Cerebellar cortex (tissue), 1 donor: ENCODE measurements around the gene SPDYE2B.
"Not testable (repeated sequence)": the region's sequence is repeated elsewhere in the genome, so short reads cannot be mapped to it uniquely, and the experiment has no call there.

Experiments
- DNase-seq: peaks from one replicate; pipeline ENCODE4 v3.0.0-alpha.2; 2015; ENCODE audit warnings: low spot score

The SPDYE2B gene

DNA sequence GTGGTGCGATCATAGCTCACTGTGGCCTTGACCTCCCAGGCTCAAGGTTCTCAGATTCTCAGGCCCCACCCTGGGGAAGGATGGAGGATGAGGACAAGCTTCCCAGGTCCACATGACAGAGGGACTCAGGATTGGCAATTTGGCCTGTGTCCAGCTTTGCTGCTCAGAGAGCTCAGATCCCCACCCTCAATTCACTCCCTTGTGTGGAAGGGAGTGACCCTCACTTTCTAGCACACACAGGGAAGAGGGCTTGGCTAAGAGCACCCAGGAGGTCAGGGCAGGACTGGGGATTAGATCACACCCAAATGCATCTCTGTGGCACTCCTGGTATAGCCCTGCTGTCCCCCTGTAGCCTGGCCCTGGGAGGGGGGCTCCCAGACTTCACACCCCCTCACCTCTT lies 6.7 kb upstream of the SPDYE2B start:
- not testable (repeated sequence) for DNase-seq

DNA sequence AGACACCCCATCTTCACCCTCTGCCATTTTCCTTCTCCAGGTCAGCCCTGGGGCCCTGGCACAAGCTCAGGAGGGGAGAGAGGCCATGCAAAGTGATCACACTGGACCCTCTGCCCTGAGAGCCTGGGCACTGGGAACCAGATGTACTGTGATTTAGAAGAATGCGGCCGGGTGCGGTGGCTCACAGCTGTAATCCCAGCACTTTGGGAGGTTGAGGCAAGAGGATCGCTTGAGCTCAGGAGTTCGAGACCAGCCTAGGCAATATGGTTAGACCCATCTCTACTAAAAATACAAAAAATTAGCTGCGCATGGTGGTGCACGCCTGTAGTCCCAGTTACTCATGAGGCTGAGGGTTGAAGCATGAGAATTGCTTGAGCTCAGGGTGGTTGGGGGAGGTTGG lies 2.3 kb upstream of the SPDYE2B start:
- DNase-seq = not testable (repeated sequence)

DNA sequence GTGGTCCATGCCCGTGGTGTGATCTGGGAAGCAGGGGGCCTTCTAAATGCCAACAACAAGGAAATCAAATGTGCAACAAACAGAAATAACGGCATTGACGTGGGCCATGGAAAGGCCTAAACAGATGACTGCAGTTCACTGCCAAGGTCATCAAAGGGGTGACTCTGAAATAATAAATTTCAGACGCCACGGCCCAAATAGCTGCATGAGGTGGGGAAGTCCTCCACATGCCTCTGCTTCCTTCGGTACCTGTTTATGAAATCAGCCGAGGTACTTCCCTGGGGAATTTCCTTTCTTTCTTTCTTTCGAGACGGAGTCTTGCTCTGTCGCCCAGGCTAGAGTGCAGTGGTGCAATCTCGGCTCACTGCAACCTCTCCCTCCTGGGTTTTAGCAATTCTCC lies 14.6 kb downstream of the SPDYE2B start:
- DNase-seq = not testable (repeated sequence)

DNA sequence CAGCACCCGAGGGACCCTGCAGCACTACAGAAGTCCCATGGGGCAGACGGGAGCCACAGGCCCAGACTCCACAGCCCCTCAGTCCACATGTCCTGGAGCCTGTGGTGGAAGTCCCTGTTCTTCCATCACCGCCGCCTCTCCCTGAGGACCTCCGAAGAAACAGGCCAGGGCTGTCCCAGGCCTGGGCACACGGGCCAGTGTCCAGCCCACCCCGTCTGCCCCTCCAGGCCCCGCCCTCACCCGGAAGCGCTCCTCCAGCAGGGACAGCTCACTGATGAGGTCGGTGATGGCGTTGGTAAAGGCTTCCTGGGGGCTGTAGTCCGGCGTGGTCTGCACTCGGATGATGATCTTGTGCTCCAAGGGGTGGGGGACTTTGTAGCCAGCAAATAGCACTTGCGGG lies 16.7 kb downstream of the SPDYE2B start:
- DNase-seq = not testable (repeated sequence)

DNA sequence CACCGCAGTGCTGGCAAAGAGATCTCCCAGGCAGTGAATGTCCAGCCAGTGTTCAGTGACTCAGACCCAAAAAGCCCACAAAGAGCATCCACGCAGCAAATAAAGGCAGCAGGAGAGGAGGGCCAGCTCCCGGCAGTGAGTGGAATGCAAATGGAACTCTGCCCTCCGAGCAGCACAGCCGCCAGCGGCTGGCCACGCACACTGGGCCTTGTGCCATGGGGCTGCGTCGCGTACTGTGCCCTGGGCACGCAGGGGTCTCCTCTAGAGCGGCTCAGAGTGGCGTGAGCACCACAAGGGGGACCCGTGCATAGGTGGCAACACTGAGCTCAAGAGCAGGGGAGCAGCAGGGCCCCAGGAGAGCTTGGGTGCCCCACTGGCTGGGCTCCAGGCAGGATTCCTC lies 17.4 kb downstream of the SPDYE2B start:
- not testable (repeated sequence) for DNase-seq

DNA sequence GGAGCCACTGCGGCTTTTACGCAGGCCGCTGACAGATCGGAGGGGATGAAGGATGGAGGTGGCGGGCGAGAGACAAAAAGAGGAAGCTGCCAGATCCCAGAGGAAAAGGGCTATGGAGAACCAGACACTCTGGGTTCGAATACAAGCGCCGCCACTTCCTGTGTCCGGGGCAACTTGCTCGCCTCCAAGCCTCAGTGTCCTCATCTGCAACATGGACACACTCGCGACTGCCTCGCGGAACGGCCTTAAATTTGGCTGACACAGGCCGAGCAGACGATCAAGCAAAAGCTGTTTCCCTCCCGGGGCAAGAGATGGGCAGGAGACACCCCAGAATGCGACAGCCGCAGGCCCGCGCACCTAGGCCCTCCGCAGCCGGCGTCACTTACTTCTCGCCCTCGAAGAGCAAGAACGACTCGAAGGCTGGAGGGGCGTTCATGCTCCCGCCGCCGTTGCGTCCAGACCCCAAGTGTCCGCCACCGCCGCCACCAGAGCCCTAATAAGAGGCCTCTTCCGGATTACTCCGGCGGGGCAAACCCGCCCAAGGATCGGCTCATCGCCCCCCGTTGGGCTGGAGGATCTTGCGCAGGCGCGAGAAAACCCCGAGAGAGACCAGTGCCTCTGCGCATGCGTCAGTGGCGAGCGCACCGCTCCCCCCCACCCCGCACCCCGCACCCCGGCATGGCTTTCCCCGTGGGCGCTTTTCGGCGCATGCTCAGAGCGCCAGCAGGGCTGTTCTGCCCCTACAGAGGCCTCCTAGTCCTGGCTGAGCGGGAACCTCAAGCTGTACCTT lies 21.2 kb downstream of the SPDYE2B start, which contains the start of gene POLR2J2:
POLR2J2 (minus strand) TSS at position 498 of the 790 bp plus-strand sequence; CDS start at position 436, 62 bp downstream.
- DNase-seq = not testable (repeated sequence)

DNA sequence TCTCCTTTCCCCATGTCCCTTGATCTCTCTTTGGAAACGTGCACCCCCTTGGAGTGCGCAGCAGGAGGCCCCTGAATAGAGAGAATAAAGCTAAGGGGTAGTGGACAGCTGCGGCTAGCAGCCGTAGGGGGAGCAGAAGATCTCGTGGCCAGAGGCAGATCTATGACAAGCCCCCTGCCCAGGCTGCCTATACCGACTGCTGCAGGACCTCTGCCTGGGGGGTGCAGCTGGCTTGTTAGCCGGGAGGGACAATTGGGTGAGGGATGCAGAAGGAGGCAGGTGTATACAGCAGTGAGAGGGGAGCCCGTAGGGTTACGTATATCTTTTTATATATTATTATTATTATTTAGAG lies 21.8 kb downstream of the SPDYE2B start:
- not testable (repeated sequence) for DNase-seq

DNA sequence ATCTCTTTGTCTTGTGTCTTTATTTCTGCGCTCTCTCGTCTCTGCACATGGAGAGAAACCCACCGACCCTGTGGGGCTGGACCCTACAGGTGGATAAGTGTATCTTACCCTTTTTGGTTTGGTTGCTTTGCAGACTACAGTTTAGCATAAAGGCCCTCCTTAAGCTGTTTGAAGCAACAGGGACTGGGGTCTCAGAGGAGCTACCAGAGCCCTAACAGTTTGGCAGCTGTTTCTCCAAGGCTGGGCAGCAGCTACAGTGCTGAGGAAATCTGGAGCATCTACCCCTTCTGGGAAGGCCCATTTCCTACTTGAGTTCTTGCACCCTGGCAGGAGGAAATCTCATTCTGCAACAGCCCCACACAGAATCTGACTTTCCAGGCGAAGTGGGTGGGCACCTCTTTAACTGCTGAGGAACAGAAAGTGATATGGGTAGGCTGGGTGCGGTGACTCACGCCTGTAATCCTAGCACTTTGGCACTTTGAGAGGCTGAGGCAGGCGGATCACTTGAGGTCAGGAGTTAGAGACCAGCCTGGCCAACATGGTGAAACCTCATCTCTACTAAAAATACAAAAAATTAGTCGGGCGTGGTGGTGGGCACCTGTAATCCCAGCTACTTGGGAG lies 23.4 kb downstream of the SPDYE2B start:
- not testable (repeated sequence) for DNase-seq

DNA sequence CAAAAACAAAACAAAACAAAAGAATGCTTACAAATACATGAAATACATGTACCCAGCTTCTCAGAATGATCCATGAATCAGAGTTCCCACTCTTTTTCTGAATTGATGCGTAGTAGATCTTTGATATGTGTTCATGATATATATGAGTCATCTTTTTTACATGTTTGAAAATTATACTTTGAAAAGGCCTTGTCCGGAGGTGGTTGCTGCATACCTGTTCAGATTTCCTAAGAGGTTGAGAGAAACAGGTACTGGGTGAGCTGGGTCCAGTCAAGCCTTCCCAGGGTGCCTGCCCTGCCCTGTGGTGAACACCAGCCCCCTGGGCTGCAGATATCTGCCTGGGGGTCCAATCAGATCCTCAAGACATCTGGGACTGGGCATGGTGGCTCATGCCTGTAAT lies 25.4 kb downstream of the SPDYE2B start:
- DNase-seq = not testable (repeated sequence)

DNA sequence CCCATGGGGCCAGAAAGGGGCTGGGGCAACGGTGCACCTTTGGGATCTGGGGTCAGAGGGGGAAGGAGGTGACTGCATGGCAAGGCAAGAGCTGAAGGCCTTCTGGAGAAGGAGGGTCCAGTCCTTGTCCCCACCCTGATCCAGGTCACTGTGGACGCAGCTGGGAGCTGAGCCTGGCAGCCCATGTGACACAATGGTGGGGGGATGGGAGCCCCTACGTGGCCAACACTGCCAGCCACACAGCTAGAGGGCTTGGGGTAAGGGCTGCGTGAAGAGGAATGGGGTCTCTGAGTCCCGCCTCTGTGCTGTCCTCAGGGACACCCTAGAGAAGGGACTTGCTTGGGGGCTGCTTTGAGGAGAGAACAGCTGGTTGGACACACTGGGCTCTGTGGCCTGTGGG lies 30.7 kb downstream of the SPDYE2B start:
- DNase-seq = not testable (repeated sequence)

DNA sequence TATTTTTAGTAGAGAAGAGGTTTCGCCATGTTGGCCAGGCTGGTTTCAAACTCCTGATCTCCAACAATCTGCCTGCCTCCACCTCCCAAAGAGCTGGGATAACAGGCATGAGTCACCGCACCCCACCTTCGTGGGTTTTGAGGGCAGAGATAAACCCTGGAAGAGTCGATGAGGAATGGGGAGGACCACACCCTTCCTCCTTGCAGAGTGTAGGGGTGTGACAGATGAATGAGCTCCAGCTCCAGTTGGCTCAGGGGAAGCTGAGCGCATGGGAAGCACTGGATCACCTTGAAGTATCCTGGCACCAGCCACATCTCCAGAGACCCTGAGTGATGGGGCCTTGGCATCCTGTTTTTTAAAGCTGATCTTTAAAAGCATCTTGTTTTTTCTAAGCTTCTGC lies 32.4 kb downstream of the SPDYE2B start:
- not testable (repeated sequence) for DNase-seq

DNA sequence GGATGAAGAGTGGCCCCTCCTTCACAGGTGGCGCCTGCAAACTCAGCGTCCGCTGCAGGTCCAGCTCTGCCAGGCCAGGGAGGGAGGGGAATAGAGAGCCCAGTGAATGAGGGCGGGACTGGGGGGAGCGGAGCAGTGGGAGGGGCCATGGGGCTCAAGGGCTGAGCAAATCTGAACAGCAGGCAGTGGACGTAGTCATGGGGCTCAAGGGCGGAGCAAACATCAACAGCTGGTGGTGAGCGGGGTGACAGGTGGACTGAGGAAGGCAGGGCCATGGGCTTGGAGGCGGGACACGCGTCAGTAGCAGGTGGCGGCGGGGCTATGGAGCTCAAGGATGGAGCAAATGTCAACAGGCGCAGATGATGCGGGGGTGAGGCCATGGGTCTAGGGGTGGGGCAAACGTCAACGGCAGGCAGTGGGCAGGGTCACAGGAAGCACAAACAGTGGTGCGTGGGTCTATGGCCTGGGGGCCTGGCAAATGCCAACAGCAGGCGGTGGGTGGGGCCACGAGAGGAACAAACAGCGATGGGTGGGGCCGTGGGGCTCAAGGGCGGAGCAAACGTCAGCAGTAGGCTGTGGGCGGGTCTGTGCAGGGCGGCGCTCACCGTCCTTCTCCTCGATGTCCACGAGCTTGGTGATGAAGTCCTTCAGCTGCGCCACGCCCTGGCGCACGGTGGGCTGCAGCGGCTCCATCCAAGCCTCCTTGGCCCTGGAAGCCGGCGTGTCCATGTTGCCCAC lies 38.3 kb downstream of the SPDYE2B start:
- not testable (repeated sequence) for DNase-seq

DNA sequence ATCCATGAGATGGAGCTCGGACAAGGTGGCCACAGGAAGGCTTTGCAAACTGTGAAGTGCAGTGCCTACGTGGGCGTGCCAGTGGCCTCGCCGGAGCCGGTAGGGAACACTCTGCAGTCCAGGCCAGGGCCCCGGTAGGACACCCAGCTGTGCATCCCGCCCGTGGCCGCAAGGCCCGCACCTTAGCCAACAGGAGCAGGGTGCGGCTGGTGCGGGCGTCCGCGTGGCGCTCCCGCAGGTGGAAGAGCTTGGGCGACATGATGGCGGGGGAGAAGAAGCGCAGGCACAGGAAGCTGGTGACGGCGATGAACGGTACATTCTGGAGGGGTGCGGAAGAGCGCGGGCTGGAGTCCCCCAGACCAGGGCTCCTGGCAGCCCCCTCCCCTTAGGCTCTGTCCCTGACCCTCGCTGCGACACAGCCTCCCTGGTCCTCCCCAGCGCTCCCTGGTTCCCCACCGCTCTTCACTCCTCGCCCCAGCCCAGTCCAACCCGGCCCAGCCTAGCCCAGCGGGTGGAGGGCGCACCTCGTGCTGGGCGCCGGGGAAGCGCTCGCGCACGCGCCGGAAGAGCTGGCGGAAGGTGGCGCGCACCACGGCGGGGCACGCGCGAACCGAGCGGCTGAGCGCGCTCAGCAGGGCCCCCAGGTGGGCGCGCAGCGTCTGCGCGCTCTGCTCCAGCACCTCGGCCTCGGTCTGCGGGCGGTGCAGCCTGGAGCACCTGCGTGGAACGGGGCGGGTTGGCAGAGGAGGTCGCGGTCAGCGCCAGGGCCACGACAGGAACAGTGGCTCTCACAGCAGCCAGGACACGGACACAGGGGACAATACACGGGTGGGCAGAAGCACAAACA lies 39.5 kb downstream of the SPDYE2B start:
- DNase-seq = not testable (repeated sequence)

DNA sequence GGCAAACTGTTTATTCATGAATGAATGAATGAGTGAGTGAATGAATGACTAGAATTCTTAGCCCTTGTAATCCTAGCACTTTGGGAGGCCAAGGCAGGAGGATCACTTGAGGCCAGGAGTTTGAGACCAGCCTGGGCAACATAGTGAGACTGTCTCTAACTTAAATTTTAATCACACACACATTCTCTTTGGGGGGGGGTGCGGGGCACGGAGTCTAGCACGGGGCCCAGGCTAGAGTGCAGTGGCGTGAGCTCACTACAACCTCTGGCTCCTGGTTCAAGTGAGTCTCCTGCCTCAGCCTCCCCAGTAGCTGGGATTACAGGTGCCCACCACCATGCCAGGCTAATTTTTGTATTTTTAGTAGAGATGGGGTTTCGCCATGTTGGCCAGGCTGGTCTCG lies 40.5 kb downstream of the SPDYE2B start:
- DNase-seq = not testable (repeated sequence)

DNA sequence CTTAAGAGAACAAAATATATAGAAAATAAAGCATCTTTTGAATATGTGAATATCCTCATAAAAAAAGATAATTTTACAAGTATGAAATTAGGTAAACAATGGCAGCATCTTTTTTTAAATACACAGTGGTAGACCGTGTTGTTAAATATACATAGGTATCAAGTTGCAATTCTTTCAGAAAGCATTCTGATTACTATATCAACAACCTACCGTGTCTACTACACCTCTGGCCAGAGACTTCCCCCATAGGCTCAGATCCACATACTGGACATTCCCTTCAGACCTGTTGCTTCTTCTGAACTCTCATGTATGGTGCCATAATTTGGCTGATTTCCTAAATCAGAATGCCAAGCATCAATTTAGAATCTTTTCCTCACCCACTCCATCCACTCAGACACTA lies 43.9 kb downstream of the SPDYE2B start:
- not testable (repeated sequence) for DNase-seq

DNA sequence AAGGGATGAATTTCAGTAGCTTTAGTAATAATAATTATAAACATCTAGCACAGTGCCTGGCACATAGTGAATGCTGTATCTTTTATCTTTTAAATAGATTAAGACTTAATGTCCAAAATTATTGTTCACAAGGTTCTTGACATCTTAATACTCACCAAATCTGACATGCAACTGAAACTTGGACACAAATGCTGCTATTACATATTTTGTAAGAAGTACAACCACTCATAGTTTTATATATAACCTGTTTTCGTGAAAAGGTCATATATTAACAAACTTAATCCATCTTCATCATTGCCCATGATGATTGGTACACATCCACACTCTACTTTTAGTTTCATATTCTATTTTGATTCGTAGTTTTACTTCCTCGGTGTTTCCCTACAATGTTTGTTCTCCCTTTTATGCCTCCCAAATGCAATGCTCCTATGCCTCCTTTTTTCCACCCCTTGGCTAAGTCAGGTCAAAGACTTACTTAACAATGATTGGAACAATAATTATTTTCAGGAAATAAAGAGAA lies 45.0 kb downstream of the SPDYE2B start:
- not testable (repeated sequence) for DNase-seq

DNA sequence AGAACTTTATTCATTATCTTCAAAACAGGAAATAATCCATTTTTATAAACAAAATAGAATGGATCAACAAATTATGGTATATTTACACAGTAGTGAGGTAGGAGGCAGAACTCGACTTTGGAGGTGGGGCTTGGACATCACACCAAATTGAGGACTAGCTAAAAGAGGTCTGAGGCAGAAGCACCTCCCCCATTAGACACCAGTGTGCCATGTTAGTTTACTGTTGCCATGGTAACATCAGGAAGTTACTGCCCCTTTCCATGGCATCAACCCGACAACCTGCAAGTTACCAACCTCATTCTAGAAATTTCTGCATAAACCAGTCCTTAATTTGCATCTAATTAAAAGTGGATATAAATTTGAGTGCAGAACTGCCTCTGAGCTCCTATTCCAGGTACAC lies 45.9 kb downstream of the SPDYE2B start:
- DNase-seq = not testable (repeated sequence)

DNA sequence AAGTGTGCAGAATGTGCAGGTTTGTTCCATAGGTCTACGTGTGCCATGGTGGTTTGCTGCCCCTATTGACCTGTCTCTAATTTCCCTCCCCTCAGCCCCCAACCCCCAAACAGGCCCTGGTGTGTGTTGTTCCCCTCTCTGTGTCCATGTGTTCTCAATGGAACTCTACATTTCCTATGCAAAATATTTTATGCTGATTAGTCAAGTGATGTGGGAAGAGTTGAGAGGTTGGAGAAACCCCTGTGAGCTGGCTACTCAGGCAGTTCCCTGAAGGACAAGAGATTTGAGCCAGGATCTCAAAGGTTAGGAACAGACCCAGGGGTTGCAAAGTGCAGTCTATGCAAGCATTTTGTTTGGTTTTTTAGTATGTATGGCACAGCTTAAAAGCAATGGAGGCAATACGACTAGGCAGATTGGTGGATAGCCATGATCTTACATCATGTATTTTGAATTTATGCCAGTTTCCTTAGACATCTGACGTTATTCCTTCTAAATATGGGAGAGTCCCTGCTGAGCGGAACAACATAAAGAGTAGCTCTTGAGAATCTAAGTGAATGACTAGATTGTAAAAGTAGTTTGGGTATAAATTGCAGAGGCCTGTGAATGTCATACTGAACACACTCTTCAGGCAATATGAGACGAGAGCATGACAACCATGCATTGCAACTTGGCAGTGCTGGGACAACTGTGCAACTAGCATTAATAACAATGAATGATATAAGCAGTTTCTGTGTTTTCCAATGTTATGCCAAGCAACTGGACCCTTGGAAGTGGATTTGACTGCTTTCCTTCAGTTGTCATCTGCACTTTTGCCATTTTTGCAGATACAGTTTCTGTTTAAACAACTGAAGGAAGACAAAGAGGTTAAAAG lies 47.8 kb downstream of the SPDYE2B start:
- not testable (repeated sequence) for DNase-seq

DNA sequence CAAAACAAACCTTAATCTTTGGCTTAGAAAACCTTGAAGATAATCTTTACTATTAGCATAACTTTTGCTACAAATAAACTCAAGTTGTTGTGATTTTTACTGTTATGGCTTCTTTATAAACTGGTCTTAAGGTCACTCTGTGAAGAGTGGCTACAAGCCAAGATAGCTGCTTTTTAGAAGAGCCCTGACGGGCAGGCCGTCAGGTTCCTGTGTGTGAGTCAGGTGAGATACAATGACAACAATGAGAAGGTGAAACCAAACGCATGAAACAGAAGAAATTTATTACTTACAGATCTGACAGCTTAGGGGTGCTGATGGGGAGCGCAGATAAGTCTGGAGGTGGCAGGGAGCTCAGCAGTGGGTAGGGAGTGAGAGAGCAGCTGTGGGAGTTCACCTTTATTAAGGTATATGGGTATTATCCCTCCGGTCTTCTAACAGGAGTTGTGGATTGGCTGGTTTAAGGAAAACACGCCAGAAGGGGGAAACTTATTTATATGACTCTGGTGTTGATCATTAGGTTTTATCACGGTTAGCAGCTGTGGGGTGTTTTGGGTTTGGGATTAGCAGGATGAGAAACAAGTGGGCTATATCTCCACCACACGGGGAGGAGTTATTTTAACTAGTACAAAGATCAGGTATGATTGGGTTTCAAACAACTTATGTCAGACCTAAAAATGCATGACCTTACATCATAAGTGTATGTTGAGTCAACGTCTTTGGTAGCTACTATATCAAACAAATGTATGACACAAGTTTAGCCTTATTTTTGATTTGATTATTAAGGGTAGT lies 49.0 kb downstream of the SPDYE2B start:
- DNase-seq = not testable (repeated sequence)
